Osteocyte (in vitro differentiated cells): ENCODE data around the gene CALR3. TPM values are rescaled to one million over a fixed set of nuclear protein-coding genes. Genes with fewer than 3 reads are reported as not detected.

Experiments
- DNase-seq: peaks from one replicate; pipeline ENCODE4 v3.0.0; 2021; ENCODE audit warnings: mixed read lengths; ENCODE audit not compliant: unreplicated experiment; ENCODE audit errors: extremely low spot score
- H3K27ac Mint-ChIP-seq: one replicate; pipeline ENCODE4 v1.8.0; 2021; ENCODE audit warnings: mild to moderate bottlenecking, mixed read lengths; ENCODE audit not compliant: unreplicated experiment
- H3K27me3 Mint-ChIP-seq: one replicate; pipeline ENCODE4 v1.8.0; 2021; ENCODE audit warnings: mixed read lengths; ENCODE audit not compliant: unreplicated experiment
- H3K36me3 Mint-ChIP-seq: one replicate; pipeline ENCODE4 v1.8.0; 2021; ENCODE audit warnings: mixed read lengths; ENCODE audit not compliant: unreplicated experiment
- H3K4me1 Mint-ChIP-seq: one replicate; pipeline ENCODE4 v1.8.0; 2021; ENCODE audit warnings: mixed read lengths; ENCODE audit not compliant: unreplicated experiment
- H3K4me3 Mint-ChIP-seq: one replicate; pipeline ENCODE4 v1.8.0; 2021; ENCODE audit warnings: mild to moderate bottlenecking, moderate library complexity, mixed read lengths; ENCODE audit not compliant: unreplicated experiment
- H3K9me3 Mint-ChIP-seq: one replicate; pipeline ENCODE4 v1.8.0; 2021; ENCODE audit warnings: mixed read lengths; ENCODE audit not compliant: unreplicated experiment
- CTCF ChIP-seq: fragments of 200-600 bp; sonication (generic); IDR thresholded peaks from 2 replicates; pipeline ENCODE4 v1.5.0; 2021; ENCODE audit warnings: antibody characterized with exemption, mild to moderate bottlenecking, moderate library complexity
- total RNA-seq: library from RNA; stranded (reverse); gene quantifications from 2 replicates; pipeline ENCODE4 v1.2.1, GENCODE V29; 2021

The CALR3 gene
- total RNA-seq, 1 donor from 2014 or later = not detected

DNA sequence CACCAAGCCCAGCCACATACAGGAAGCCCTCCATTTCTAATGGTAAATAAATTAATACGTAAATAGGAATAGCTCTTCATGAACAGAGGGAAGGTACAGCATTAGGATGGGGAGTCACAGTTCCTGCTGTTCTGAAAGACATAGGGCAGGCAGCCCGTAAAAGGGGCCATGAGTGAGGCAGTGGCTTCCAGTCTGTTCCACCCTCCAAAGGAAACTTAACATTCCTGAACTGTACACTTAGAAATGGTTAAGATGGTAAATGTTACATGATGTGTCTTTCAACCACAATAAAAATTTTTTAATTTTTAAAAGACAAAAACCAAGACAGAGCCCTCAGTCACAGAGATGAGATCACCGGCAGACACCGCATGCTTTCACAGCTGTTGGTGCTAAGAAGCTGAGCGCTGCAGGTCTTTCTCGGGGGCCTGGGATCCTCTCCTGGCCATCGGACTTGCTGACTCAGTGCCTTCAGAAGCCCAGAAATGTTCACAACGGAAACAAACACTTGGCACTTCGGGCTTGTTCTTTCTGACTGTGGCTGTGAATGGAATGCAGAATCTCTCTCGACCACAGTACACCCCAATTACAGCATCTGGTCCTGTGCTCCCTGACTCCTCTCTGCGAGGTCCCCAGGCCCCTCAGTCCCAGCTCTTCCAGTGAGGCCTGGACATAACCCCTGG, 60.6 kb downstream of the CALR3 start:
- TF ChIP-seq CTCF = no peak
- no peak for DNase-seq
- Mint-ChIP-seq H3K4me3 (peak overlapping the region; percentile 10), H3K27ac (peak overlapping the region; percentile 95), H3K27me3 (no peaks in the 10 kb centered on the region), H3K4me1 (peaks cover 34% of the 10 kb centered on the region), H3K9me3 (peaks cover 4% of the 10 kb centered on the region), H3K36me3 (peaks cover 21% of the 10 kb centered on the region)

- peaks cover 4% of the 10 kb centered on the region for H3K9me3 Mint-ChIP-seq
- no peak for DNase-seq
- no peaks in the 10 kb centered on the region for H3K27me3 Mint-ChIP-seq
- H3K36me3 Mint-ChIP-seq = peaks cover 20% of the 10 kb centered on the region
- H3K27ac Mint-ChIP-seq = peak overlapping the region; percentile 95
- TF ChIP-seq CTCF = no peak
- peaks cover 34% of the 10 kb centered on the region for H3K4me1 Mint-ChIP-seq
- H3K4me3 Mint-ChIP-seq = no peak overlapping the region
Observed at GRCh38 chr19:16433986-16434385, 62.0 kb downstream of the CALR3 start.

- no peak for DNase-seq
- Mint-ChIP-seq H3K36me3 (peaks cover 28% of the 10 kb centered on the region), H3K9me3 (no peaks in the 10 kb centered on the region), H3K4me3 (no peak overlapping the region), H3K27me3 (no peaks in the 10 kb centered on the region), H3K27ac (no peak overlapping the region), H3K4me1 (peaks cover 5% of the 10 kb centered on the region)
- no peak for TF ChIP-seq CTCF
Observed at GRCh38 chr19:16429759-16430091, 66.2 kb downstream of the CALR3 start.

- Mint-ChIP-seq H3K27me3 (no peaks in the 10 kb centered on the region), H3K36me3 (peaks cover 28% of the 10 kb centered on the region)
Observed at GRCh38 chr19:16429066-16429758, 66.8 kb downstream of the CALR3 start.

More at GRCh38 chr19:16429066-16429758, 66.8 kb downstream of the CALR3 start:
- Mint-ChIP-seq H3K4me1 (peaks cover under 1% of the 10 kb centered on the region), H3K4me3 (no peak overlapping the region), H3K27ac (no peak overlapping the region), H3K9me3 (no peaks in the 10 kb centered on the region)
- no peak for DNase-seq
- no peak for TF ChIP-seq CTCF

Other genes starting within 250 kb of the CALR3 start
- gene KLF2, start 171.3 kb downstream of the CALR3 start, total RNA-seq = 41.4 and 55.5 TPM in 2 replicates
- 47.4 and 53.1 TPM in 2 replicates for gene EPS15L1, start 24.2 kb downstream of the CALR3 start, total RNA-seq
- gene C19orf44, start 227 bp upstream of the CALR3 start, total RNA-seq = 5.3 and 5.5 TPM in 2 replicates
- 45.1 and 50.1 TPM in 2 replicates for gene CHERP, start 46.3 kb upstream of the CALR3 start, total RNA-seq
- 49.8 and 55.5 TPM in 2 replicates for gene SLC35E1, start 76.2 kb upstream of the CALR3 start, total RNA-seq
- 9.5 and 15.4 TPM in 2 replicates for gene MED26, start 132.0 kb upstream of the CALR3 start, total RNA-seq
- 60.5 and 63.8 TPM in 2 replicates for gene SMIM7, start 164.0 kb upstream of the CALR3 start, total RNA-seq
- gene TMEM38A, start 165.0 kb upstream of the CALR3 start, total RNA-seq = 6.2 and 6.3 TPM in 2 replicates
- gene NWD1, start 223.7 kb upstream of the CALR3 start, total RNA-seq = not detected in 2 replicates